HepG2 (cell line): ENCODE data around the gene TOP1.

ENCODE experiments used
- EEA1 ChIP-seq: sonication (generic); formaldehyde crosslinking; IDR thresholded peaks from 2 replicates; pipeline ENCODE4 v1.5.1; 2020; ENCODE audit warnings: mild to moderate bottlenecking, missing genetic modification reagents, borderline replicate concordance
- EP300 ChIP-seq, 3 experiments: sonication (generic) in 1 of 3; formaldehyde crosslinking in 1 of 3; IDR thresholded peaks; 2 replicates each; pipeline versions ENCODE4 v1.5.1 to v1.6.1; 2011 to 2020; ENCODE audit warnings: low read depth in 2 of 3, low read length in 2 of 3, borderline replicate concordance in 1 of 3, improper control_type of control experiment in 1 of 3, mild to moderate bottlenecking in 1 of 3, missing genetic modification reagents in 1 of 3, moderate library complexity in 1 of 3
- POLR2A ChIP-seq, 2 experiments: IDR thresholded peaks; 2 replicates each; pipeline ENCODE4 v1.6.1; 2011; ENCODE audit warnings: low read depth in 2 of 2, low read length in 2 of 2, mild to moderate bottlenecking in 1 of 2, moderate library complexity in 1 of 2; ENCODE audit not compliant: insufficient read depth in 1 of 2
- ZNF207 ChIP-seq: fragments of 450-650 bp; IDR thresholded peaks from 2 replicates; pipeline ENCODE4 v1.6.1; 2016; ENCODE audit warnings: antibody characterized with exemption, borderline replicate concordance

DNA sequence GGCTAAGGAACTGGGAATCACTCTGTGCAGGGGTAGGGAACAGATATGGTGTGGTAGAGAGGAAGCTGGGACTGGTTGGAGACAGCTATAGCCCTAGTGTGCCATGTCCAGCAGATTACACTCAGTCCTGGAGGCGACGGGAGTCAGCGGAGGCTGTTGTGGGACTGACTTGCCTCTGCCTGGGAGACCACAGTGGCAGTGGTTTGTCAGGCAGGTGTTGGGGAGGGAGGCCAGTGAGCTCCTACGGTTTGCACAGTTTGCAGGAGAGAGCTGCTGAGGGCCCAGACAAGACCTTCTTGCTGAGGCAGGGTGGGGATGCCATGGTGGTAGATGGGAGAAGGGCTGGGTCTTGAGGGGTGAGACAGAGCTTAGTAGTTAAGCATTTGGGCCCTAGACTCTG lies 113.6 kb downstream of the TOP1 start:
- no peak for TF ChIP-seq EP300 (IDR thresholded peaks at IDR 0.05; ENCODE audit: low read depth in 2 of 2, low read length in 2 of 2)
- TF ChIP-seq EP300 (CRISPR knock-in tag; IDR thresholded peaks at IDR 0.05; ENCODE audit: borderline replicate concordance), result no peak
- TF ChIP-seq POLR2A (IDR thresholded peaks at IDR 0.05; ENCODE audit: insufficient read depth in 1 of 2, low read depth in 2 of 2, low read length in 2 of 2), result no peak
- no peak for TF ChIP-seq ZNF207
- no peak for TF ChIP-seq EEA1 (CRISPR knock-in tag)
